Measurements from ENCODE around the gene PNKD.

Gene PNKD

DNA sequence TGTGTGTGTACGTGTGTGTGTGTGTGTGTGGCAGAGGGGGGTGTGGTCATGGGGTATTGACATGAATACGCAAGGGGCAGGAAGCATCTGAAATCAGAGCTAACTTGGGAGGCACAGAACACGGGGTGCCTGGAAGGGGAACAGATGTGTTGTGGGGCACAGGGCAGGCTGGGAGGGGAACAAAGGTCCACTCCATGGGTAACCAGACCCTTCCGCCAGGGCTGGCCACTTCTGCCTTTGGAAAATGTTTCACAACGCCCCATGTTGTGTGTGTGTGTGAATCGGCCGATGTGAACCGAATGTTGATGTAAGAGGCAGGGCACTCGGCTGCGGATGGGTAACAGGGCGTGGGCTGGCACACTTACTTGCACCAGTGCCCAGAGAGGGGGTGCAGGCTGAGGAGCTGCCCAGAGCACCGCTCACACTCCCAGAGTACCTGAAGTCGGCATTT is 111.6 kb downstream of the PNKD start, which contains the start of gene SLC11A1:
Gene SLC11A1 (plus strand): TSS at position 358 of the 451 bp plus-strand sequence. CDS start 96 bp downstream, outside the sequence.
- H3K4me3 ChIP-seq (ENCODE audit: low read depth, low read length, poor library complexity, severe bottlenecking) = no peak within 1 kb of the TSS
- no peak within 1 kb of the TSS; the same call in 1 of the 2 replicates for H3K4me2 ChIP-seq (ENCODE audit: low read length)
- H3K9me2 ChIP-seq (ENCODE audit: low read depth, low read length) = no peaks in the 10 kb centered on the region
- H2AFZ ChIP-seq (ENCODE audit: low read length) = no peak within 1 kb of the TSS
- H3K27ac ChIP-seq (ENCODE audit: low read depth, low read length, poor library complexity, severe bottlenecking) = no peak within 1 kb of the TSS
- no peaks in the 10 kb centered on the region for H3F3A ChIP-seq (ENCODE audit: insufficient read depth, low read length)
- TF ChIP-seq, protein P1, sequence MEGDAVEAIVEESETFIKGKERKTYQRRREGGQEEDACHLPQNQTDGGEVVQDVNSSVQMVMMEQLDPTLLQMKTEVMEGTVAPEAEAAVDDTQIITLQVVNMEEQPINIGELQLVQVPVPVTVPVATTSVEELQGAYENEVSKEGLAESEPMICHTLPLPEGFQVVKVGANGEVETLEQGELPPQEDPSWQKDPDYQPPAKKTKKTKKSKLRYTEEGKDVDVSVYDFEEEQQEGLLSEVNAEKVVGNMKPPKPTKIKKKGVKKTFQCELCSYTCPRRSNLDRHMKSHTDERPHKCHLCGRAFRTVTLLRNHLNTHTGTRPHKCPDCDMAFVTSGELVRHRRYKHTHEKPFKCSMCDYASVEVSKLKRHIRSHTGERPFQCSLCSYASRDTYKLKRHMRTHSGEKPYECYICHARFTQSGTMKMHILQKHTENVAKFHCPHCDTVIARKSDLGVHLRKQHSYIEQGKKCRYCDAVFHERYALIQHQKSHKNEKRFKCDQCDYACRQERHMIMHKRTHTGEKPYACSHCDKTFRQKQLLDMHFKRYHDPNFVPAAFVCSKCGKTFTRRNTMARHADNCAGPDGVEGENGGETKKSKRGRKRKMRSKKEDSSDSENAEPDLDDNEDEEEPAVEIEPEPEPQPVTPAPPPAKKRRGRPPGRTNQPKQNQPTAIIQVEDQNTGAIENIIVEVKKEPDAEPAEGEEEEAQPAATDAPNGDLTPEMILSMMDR (IDR thresholded peaks at IDR 0.05; ENCODE audit: low read length) = no peak
- TF ChIP-seq EZH2 (IDR thresholded peaks at IDR 0.05; ENCODE audit: borderline replicate concordance, low read length) = no peak
- no peaks in the 10 kb centered on the region for H3K79me2 ChIP-seq (ENCODE audit: insufficient read depth, low read length)
- H3K9me3 ChIP-seq (ENCODE audit: low read length) = no peaks in the 10 kb centered on the region
- no peak within 1 kb of the TSS for H3K9ac ChIP-seq (ENCODE audit: low read length)
- peaks cover 13% of the 10 kb centered on the region for H3K27me3 ChIP-seq (ENCODE audit: insufficient read depth, low read length)
- no peaks in the 10 kb centered on the region for H3K4me1 ChIP-seq (ENCODE audit: insufficient read depth, low read length, severe bottlenecking)
- no peaks in the 10 kb centered on the region for H4K20me1 ChIP-seq (ENCODE audit: insufficient read depth, low read length)
- H3K36me3 ChIP-seq (ENCODE audit: insufficient read depth, low read length) = no peaks in the 10 kb centered on the region

DNA sequence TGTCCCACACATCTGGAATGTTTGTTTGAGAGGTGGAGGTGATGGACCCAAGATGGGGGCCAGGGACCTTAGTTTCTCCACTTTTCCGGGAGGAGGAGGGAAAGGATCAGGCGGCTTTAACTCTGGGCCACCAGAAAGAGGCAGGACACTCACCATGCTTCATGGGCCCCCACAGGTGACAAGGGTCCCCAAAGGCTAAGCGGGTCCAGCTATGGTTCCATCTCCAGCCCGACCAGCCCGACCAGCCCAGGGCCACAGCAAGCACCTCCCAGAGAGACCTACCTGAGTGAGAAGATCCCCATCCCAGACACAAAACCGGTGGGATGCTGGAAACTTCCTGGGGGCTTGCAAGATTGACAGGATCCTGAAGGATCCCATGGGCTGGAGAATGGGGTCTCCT is 112.5 kb downstream of the PNKD start:
- Histone ChIP-seq H4K20me1 (ENCODE audit: insufficient read depth, low read length) (no peaks in the 10 kb centered on the region), H3K9ac (ENCODE audit: low read length) (no peak overlapping the region), H3K4me3 (ENCODE audit: low read depth, low read length, poor library complexity, severe bottlenecking) (no peak overlapping the region), H3K27ac (ENCODE audit: low read depth, low read length, poor library complexity, severe bottlenecking) (no peak overlapping the region), H3K79me2 (ENCODE audit: insufficient read depth, low read length) (no peaks in the 10 kb centered on the region), H3K9me2 (ENCODE audit: low read depth, low read length) (no peaks in the 10 kb centered on the region), H3F3A (ENCODE audit: insufficient read depth, low read length) (no peaks in the 10 kb centered on the region), H3K9me3 (ENCODE audit: low read length) (no peaks in the 10 kb centered on the region), H3K4me1 (ENCODE audit: insufficient read depth, low read length, severe bottlenecking) (no peaks in the 10 kb centered on the region), H3K36me3 (ENCODE audit: insufficient read depth, low read length) (no peaks in the 10 kb centered on the region), H2AFZ (ENCODE audit: low read length) (no peak overlapping the region), H3K27me3 (ENCODE audit: insufficient read depth, low read length) (peaks cover 13% of the 10 kb centered on the region), H3K4me2 (ENCODE audit: low read length) (no peak overlapping the region)
- TF ChIP-seq, protein P1 (IDR thresholded peaks at IDR 0.05; ENCODE audit: low read length) = no peak
- no peak for TF ChIP-seq EZH2 (IDR thresholded peaks at IDR 0.05; ENCODE audit: borderline replicate concordance, low read length)

DNA sequence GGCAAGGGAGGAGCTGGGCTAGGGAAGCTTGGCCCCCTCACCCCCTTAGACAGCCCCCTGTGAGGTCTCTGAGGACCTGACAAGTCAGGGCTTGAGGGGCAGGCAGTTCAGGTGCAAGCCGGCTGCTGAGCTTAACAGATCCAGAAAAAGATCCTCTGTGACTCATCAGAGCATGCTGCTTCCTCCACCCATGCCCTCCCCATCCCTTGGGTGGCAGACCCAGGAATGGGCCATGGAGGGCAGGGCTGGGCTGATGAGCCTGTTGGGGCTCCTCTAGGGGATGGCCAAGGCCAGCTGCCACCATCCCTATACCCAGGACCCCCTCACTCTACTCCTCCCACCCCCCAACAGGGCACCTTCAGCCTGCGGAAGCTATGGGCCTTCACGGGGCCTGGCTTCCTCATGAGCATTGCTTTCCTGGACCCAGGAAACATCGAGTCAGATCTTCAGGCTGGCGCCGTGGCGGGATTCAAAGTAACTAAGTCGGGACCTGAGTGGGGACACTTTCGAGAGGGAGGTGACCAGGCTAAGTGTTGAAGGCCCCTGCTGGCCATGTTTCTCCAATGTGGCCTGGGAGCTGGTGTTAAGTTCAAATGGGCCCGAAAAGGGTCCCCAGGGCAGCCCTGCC is 113.7 kb downstream of the PNKD start:
- H3K9ac ChIP-seq (ENCODE audit: low read length) = no peak overlapping the region
- no peak overlapping the region for H3K27ac ChIP-seq (ENCODE audit: low read depth, low read length, poor library complexity, severe bottlenecking)
- H3K9me3 ChIP-seq (ENCODE audit: low read length) = no peaks in the 10 kb centered on the region
- H3K27me3 ChIP-seq (ENCODE audit: insufficient read depth, low read length) = peaks cover 13% of the 10 kb centered on the region
- H3K4me2 ChIP-seq (ENCODE audit: low read length) = no peak overlapping the region
- no peaks in the 10 kb centered on the region for H3K9me2 ChIP-seq (ENCODE audit: low read depth, low read length)
- H2AFZ ChIP-seq (ENCODE audit: low read length) = no peak overlapping the region
- no peaks in the 10 kb centered on the region for H3K36me3 ChIP-seq (ENCODE audit: insufficient read depth, low read length)
- TF ChIP-seq EZH2 (IDR thresholded peaks at IDR 0.05; ENCODE audit: borderline replicate concordance, low read length) = no peak
- TF ChIP-seq, protein P1 (IDR thresholded peaks at IDR 0.05; ENCODE audit: low read length) = no peak
- no peaks in the 10 kb centered on the region for H3F3A ChIP-seq (ENCODE audit: insufficient read depth, low read length)
- no peaks in the 10 kb centered on the region for H3K4me1 ChIP-seq (ENCODE audit: insufficient read depth, low read length, severe bottlenecking)
- H3K79me2 ChIP-seq (ENCODE audit: insufficient read depth, low read length) = no peaks in the 10 kb centered on the region
- no peak overlapping the region for H3K4me3 ChIP-seq (ENCODE audit: low read depth, low read length, poor library complexity, severe bottlenecking)
- no peaks in the 10 kb centered on the region for H4K20me1 ChIP-seq (ENCODE audit: insufficient read depth, low read length)
